HCT116 (cell line): ENCODE data around the gene EEF1AKMT4. TPM values are rescaled to one million over a fixed set of nuclear protein-coding genes. Genes with fewer than 3 reads are reported as not detected.

Experiments
- ATAC-seq: fragments of 200-7000 bp; cut with Tn5 transposase; 2 replicates; pipeline ENCODE4 v1.9.1; 2020; ENCODE audit warnings: mild to moderate bottlenecking, moderate library complexity
- BruUV-seq: library from RNA; stranded (reverse); fragments of 400-500 nt; replicated peaks from 2 replicates; lab custom pipeline; 2021; lab: Mats Ljungman, UMichigan
- CTCF ChIA-PET: fragments of 300-600 bp; sonication (Branson Sonifier 250); formaldehyde crosslinking; loops from one replicate; lab custom pipeline; 2021; ENCODE audit warnings: antibody characterized with exemption; lab: Charles Lee
- POLR2A ChIA-PET: fragments of 300-600, 350-600 bp; sonication (Branson Sonifier 250); formaldehyde crosslinking; loops from one replicate; lab custom pipeline; 2021; ENCODE audit warnings: antibody characterized with exemption; lab: Charles Lee
- RAD21 ChIA-PET, 2 experiments: fragments of 300-600 bp; sonication (Branson Sonifier 250); formaldehyde crosslinking; loops; one replicate each; lab custom pipeline; 2023; ENCODE audit warnings: low total read pairs in 2 of 2; ENCODE audit not compliant: uncharacterized antibody in 2 of 2, unreplicated experiment in 2 of 2, low non-redundant PET in 1 of 2; lab: Charles Lee
- DNase-seq: peaks from one replicate; pipeline ENCODE4 v3.0.0-alpha.2; 2010; ENCODE audit warnings: low read depth, low spot score
- H2AFZ ChIP-seq: fragments of 200-600 bp; shearing (Covaris generic), sonication (generic); 2 replicates; pipeline ENCODE4 v1.6.1; 2017; ENCODE audit warnings: low read depth, mixed run types, mixed read lengths, antibody characterized with exemption, low read length; ENCODE audit not compliant: poor library complexity, severe bottlenecking
- H3K27ac ChIP-seq: 2 replicates; pipeline ENCODE4 v1.5.1; 2012; ENCODE audit warnings: low read depth, low read length
- H3K27me3 ChIP-seq: fragments of 200-600 bp; sonication (generic); 2 replicates; pipeline ENCODE4 v1.6.1; 2016; ENCODE audit warnings: mixed run types, low read length, mixed read lengths; ENCODE audit not compliant: insufficient read depth
- H3K36me3 ChIP-seq, 2 experiments: fragments of 200-500 bp in 1 of 2; fragments of 200-600 bp in 1 of 2; sonication (Bioruptor generic) in 1 of 2; sonication (generic) in 1 of 2; 2 replicates each; pipeline versions ENCODE4 v1.5.1 to v1.6.1; 2014 to 2016; ENCODE audit warnings: low read length in 2 of 2, inconsistent platforms in 1 of 2, mixed read lengths in 1 of 2, mixed run types in 1 of 2; ENCODE audit not compliant: insufficient read depth in 2 of 2, control insufficient read depth in 1 of 2
- H3K4me1 ChIP-seq, 2 experiments: fragments of 200-600 bp in 1 of 2; sonication (generic) in 1 of 2; 2 replicates each; pipeline versions ENCODE4 v1.5.1 to v1.6.1; 2012 to 2017; ENCODE audit warnings: low read length in 2 of 2, inconsistent platforms in 1 of 2, mild to moderate bottlenecking in 1 of 2, mixed read lengths in 1 of 2, mixed run types in 1 of 2, moderate library complexity in 1 of 2; ENCODE audit not compliant: insufficient read depth in 2 of 2, control insufficient read depth in 1 of 2
- H3K4me2 ChIP-seq: fragments of 200-600 bp; sonication (generic); 2 replicates; pipeline ENCODE4 v1.6.1; 2017; ENCODE audit warnings: mixed run types, low read length, mixed read lengths
- H3K4me3 ChIP-seq, 2 experiments: fragments of 200-600 bp in 1 of 2; sonication (generic) in 1 of 2; replicated peaks in 1 of 2; 2 replicates each; pipeline ENCODE4 v1.5.1; 2011 to 2016; ENCODE audit warnings: low read length in 2 of 2, control low read depth in 1 of 2, low read depth in 1 of 2, mild to moderate bottlenecking in 1 of 2, mixed read lengths in 1 of 2, mixed run types in 1 of 2
- H3K79me2 ChIP-seq: fragments of 200-600 bp; sonication (generic); 2 replicates; pipeline ENCODE4 v1.6.1; 2017; ENCODE audit warnings: mild to moderate bottlenecking, mixed run types, low read length, moderate library complexity, mixed read lengths; ENCODE audit not compliant: insufficient read depth
- H3K9ac ChIP-seq: fragments of 200-600 bp; sonication (generic); 2 replicates; pipeline ENCODE4 v1.6.1; 2016; ENCODE audit warnings: low read length, mixed read lengths
- H3K9me2 ChIP-seq: fragments of 200-600 bp; sonication (generic), shearing (Covaris generic); 2 replicates; pipeline ENCODE4 v1.6.1; 2017; ENCODE audit warnings: mixed run types, mild to moderate bottlenecking, moderate library complexity; ENCODE audit not compliant: insufficient read depth
- H3K9me3 ChIP-seq, 2 experiments: fragments of 200-500 bp in 1 of 2; fragments of 200-600 bp in 1 of 2; sonication (Bioruptor generic) in 1 of 2; sonication (generic) in 1 of 2; 2 replicates each; pipeline ENCODE4 v1.6.1; 2014 to 2017; ENCODE audit warnings: low read length in 2 of 2, mixed read lengths in 2 of 2, inconsistent platforms in 1 of 2, low read depth in 1 of 2, mild to moderate bottlenecking in 1 of 2, mixed run types in 1 of 2, moderate library complexity in 1 of 2; ENCODE audit not compliant: control insufficient read depth in 1 of 2, insufficient read depth in 1 of 2
- H4K20me1 ChIP-seq: fragments of 200-600 bp; sonication (generic), shearing (Covaris generic); 2 replicates; pipeline ENCODE4 v1.6.1; 2017; ENCODE audit warnings: mixed run types, mild to moderate bottlenecking, moderate library complexity; ENCODE audit not compliant: insufficient read depth
- ATF3 ChIP-seq: IDR thresholded peaks from 2 replicates; pipeline ENCODE4 v1.6.1; 2012
- CBX3 ChIP-seq: IDR thresholded peaks from 2 replicates; pipeline ENCODE4 v1.6.1; 2012; ENCODE audit warnings: low read depth
- CTCF ChIP-seq, 3 experiments: fragments of 200-600 bp in 1 of 3; sonication (generic) in 1 of 3; IDR thresholded peaks in 2 of 3; conservative IDR thresholded peaks in 1 of 3; 2 replicates each; pipeline ENCODE4 v1.5.1; 2012 to 2017; ENCODE audit warnings: low read depth in 2 of 3, low read length in 2 of 3, antibody characterized with exemption in 1 of 3, borderline replicate concordance in 1 of 3, control low read depth in 1 of 3, mild to moderate bottlenecking in 1 of 3, mixed read lengths in 1 of 3, mixed run types in 1 of 3, moderate library complexity in 1 of 3; ENCODE audit not compliant: insufficient read depth in 1 of 3
- ELF1 ChIP-seq: IDR thresholded peaks from 2 replicates; pipeline ENCODE4 v1.6.1; 2012; ENCODE audit warnings: low read depth, borderline replicate concordance
- EZH2 ChIP-seq: fragments of 200-600 bp; sonication (generic); IDR thresholded peaks from 2 replicates; pipeline ENCODE4 v1.6.1; 2017; ENCODE audit warnings: antibody characterized with exemption, mixed run types
- EZH2phosphoT487 ChIP-seq: fragments of 200-600 bp; IDR thresholded peaks from 2 replicates; pipeline ENCODE4 v1.6.1; 2018; ENCODE audit warnings: antibody characterized with exemption, borderline replicate concordance
- JUND ChIP-seq: IDR thresholded peaks from 2 replicates; pipeline ENCODE4 v1.6.1; 2012
- POLR2A ChIP-seq: IDR thresholded peaks from 2 replicates; pipeline ENCODE4 v1.7.0; 2011; ENCODE audit warnings: borderline replicate concordance; ENCODE audit not compliant: insufficient read depth, insufficient read length; ENCODE audit errors: extremely low read depth
- POLR2AphosphoS5 ChIP-seq: IDR thresholded peaks from 2 replicates; pipeline ENCODE4 v1.6.1; 2011; ENCODE audit warnings: mild to moderate bottlenecking, low read depth, low read length, moderate library complexity
- RAD21 ChIP-seq: IDR thresholded peaks from 2 replicates; pipeline ENCODE4 v1.6.1; 2012; ENCODE audit warnings: low read depth, mild to moderate bottlenecking
- SP1 ChIP-seq: IDR thresholded peaks from 2 replicates; pipeline ENCODE4 v1.6.1; 2012; ENCODE audit warnings: low read depth
- TCF7L2 ChIP-seq: IDR thresholded peaks from 2 replicates; pipeline ENCODE4 v1.7.0; 2011; ENCODE audit warnings: borderline replicate concordance, inconsistent platforms; ENCODE audit not compliant: insufficient read depth, insufficient read length; ENCODE audit errors: extremely low read depth
- YY1 ChIP-seq: IDR thresholded peaks from 2 replicates; pipeline ENCODE4 v1.6.1; 2011; ENCODE audit warnings: low read length, low read depth, moderate library complexity, mild to moderate bottlenecking; ENCODE audit not compliant: insufficient replicate concordance; ENCODE audit errors: extremely low read depth
- ZBTB33 ChIP-seq: IDR thresholded peaks from 2 replicates; pipeline ENCODE4 v1.6.1; 2011; ENCODE audit warnings: mild to moderate bottlenecking, low read length, moderate library complexity; ENCODE audit not compliant: insufficient replicate concordance; ENCODE audit errors: extremely low read depth
- ZFX ChIP-seq: fragments of 450-650 bp; IDR thresholded peaks from 2 replicates; pipeline ENCODE4 v1.6.1; 2017
- ZNF274 ChIP-seq: fragments of 200-500 bp; sonication (Bioruptor generic); IDR thresholded peaks from 2 replicates; pipeline ENCODE4 v1.6.1; 2014; ENCODE audit warnings: mild to moderate bottlenecking, low read depth, low read length, inconsistent platforms
- intact Hi-C: fragments of 100-400 bp; cut with micrococcal nuclease; formaldehyde crosslinking; loops from 2 replicates; pipeline ENCODE4 v1.10.0; 2022
- total RNA-seq: library from RNA; stranded (reverse); gene quantifications from one replicate; pipeline ENCODE4 v1.2.1, GENCODE V29; 2021; ENCODE audit not compliant: unreplicated experiment

EEF1AKMT4 gene
- total RNA-seq, 1 experiment from 2014 or later, result 10.5 TPM

- H3K9me2 ChIP-seq, result no peaks in the 10 kb centered on the region
- H4K20me1 ChIP-seq, result no peaks in the 10 kb centered on the region
- H3K36me3 ChIP-seq, result peaks cover 37 to 40% of the 10 kb centered on the region in 2 experiments
- peak overlapping the region; percentile 77 for H3K27ac ChIP-seq
- RAD21 ChIA-PET, result no interaction called here
- no peaks in the 10 kb centered on the region for H3K27me3 ChIP-seq
- H3K9me3 ChIP-seq, result no peaks in the 10 kb centered on the region
- TSS peak; percentile 44 for BruUV-seq
- H3K9ac ChIP-seq, result peak overlapping the region; percentile 91
- no peak for DNase-seq
- CTCF ChIA-PET, result no interaction called here
- peak overlapping the region; percentile 72 to 84 for H3K4me3 ChIP-seq
- intact Hi-C loops, result no loop called here
- H3K4me1 ChIP-seq, result peaks cover 4 to 14% of the 10 kb centered on the region in 2 experiments
- H3K79me2 ChIP-seq, result peaks cover 52% of the 10 kb centered on the region
- H2AFZ ChIP-seq, result no peak overlapping the region
- POLR2A ChIA-PET, result no interaction called here
- TF ChIP-seq JUND (no peak), ZFX (peak; percentile 82)
- no peak for ATAC-seq
- H3K4me2 ChIP-seq, result peak overlapping the region; percentile 91
These were observed 50.3 kb downstream of the EEF1AKMT4 start for GRCh38 chr3:184299488-184300377.

- Histone ChIP-seq H3K79me2 (peaks cover 52% of the 10 kb centered on the region), H3K4me1 (peaks cover 4 to 14% of the 10 kb centered on the region in 2 experiments), H3K9me2 (no peaks in the 10 kb centered on the region), H2AFZ (no peak overlapping the region), H3K4me2 (peak overlapping the region; percentile 91), H3K9ac (peak overlapping the region; percentile 91), H3K36me3 (peaks cover 41 to 42% of the 10 kb centered on the region in 2 experiments), H3K4me3 (peak overlapping the region; percentile 72 to 84), H4K20me1 (no peaks in the 10 kb centered on the region), H3K27ac (no peak overlapping the region), H3K27me3 (no peaks in the 10 kb centered on the region), H3K9me3 (no peaks in the 10 kb centered on the region)
- no peak for ATAC-seq
- DNase-seq, result no peak
- CTCF ChIA-PET, result no interaction called here
- BruUV-seq, result no TSS peak
- intact Hi-C loops, result no loop called here
- POLR2A ChIA-PET, result no interaction called here
- RAD21 ChIA-PET, result no interaction called here
- TF ChIP-seq SP1, result no peak
- no peak for TF ChIP-seq CTCF (IDR thresholded peaks at IDR 0.05 in 2 of 3, conservative IDR thresholded peaks at IDR 0.05 in 1 of 3; ENCODE audit: borderline replicate concordance in 1 of 3, insufficient read depth in 1 of 3, low read depth in 2 of 3, low read length in 2 of 3)
- TF ChIP-seq CBX3, result no peak
- no peak for TF ChIP-seq POLR2A
- TF ChIP-seq EZH2phosphoT487, result no peak
- TF ChIP-seq YY1, result no peak
- no peak for TF ChIP-seq POLR2AphosphoS5
- TF ChIP-seq RAD21, result no peak
- TF ChIP-seq ZNF274, result no peak
- TF ChIP-seq ZBTB33, result no peak
- TF ChIP-seq TCF7L2, result no peak
- no peak for TF ChIP-seq EZH2
- no peak for TF ChIP-seq ELF1
- no peak for TF ChIP-seq ATF3
These were observed 50.9 kb downstream of the EEF1AKMT4 start for GRCh38 chr3:184300378-184300720.
